Measurements from ENCODE around the gene AFG3L2.

DNA sequence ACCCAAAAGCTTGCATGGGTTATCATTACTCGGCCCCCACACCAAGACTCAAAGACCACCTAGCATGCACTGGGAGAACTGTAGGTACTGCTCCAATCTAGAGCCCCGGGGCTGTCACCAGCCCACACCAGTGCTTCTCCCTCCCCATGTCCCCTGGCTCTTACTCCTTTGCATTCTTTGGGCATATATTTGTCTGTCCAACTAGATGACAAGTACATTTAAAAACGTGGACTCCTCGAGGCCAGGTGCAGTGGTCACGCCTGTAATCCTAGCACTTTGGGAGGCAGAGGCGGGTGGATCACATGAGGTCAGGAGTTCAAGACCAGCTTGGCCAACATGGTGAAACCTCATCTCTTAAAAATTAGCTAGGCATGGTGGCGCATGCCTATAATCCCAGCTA is 7.8 kb downstream of the AFG3L2 start:
- TF ChIP-seq, protein P1, sequence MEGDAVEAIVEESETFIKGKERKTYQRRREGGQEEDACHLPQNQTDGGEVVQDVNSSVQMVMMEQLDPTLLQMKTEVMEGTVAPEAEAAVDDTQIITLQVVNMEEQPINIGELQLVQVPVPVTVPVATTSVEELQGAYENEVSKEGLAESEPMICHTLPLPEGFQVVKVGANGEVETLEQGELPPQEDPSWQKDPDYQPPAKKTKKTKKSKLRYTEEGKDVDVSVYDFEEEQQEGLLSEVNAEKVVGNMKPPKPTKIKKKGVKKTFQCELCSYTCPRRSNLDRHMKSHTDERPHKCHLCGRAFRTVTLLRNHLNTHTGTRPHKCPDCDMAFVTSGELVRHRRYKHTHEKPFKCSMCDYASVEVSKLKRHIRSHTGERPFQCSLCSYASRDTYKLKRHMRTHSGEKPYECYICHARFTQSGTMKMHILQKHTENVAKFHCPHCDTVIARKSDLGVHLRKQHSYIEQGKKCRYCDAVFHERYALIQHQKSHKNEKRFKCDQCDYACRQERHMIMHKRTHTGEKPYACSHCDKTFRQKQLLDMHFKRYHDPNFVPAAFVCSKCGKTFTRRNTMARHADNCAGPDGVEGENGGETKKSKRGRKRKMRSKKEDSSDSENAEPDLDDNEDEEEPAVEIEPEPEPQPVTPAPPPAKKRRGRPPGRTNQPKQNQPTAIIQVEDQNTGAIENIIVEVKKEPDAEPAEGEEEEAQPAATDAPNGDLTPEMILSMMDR (IDR thresholded peaks at IDR 0.05) = no peak
- TF ChIP-seq POLR2AphosphoS5 (IDR thresholded peaks at IDR 0.05) (no peak), EP300 (IDR thresholded peaks at IDR 0.05) (no peak)

All from sigmoid colon (tissue), 4 donors.